Transverse colon (tissue), 3 donors: Measurements from ENCODE around the gene KCNH2.

Experiments used
- CTCF ChIP-seq, 5 experiments: fragments of 200-600 bp in 3 of 5; fragments of 450-650 bp in 2 of 5; sonication (generic) in 3 of 5; IDR thresholded peaks; 1 replicate in 2 of 5; 2 replicates in 3 of 5; pipeline ENCODE4 v1.5.1; 2016 to 2017; ENCODE audit warnings: antibody characterized with exemption in 5 of 5, inconsistent platforms in 3 of 5, mild to moderate bottlenecking in 2 of 5, moderate library complexity in 1 of 5
- POLR2A ChIP-seq: fragments of 450-650 bp; IDR thresholded peaks from one replicate; pipeline ENCODE4 v1.6.1; 2016; ENCODE audit warnings: antibody characterized with exemption, mild to moderate bottlenecking, moderate library complexity

GRCh38 chr7:150916670-150917069 is 61.5 kb downstream of the KCNH2 start:
- TF ChIP-seq CTCF (IDR thresholded peaks at IDR 0.05) (no peak), POLR2A (no peak)
